Panc1 (cell line): ENCODE measurements around the gene CYP2W1. TPM values are rescaled to one million over a fixed set of nuclear protein-coding genes. Genes with fewer than 3 reads are reported as not detected.

Source experiments
- ATAC-seq: fragments of 200-7000 bp; cut with Tn5 transposase; 2 replicates; pipeline ENCODE4 v1.9.1; 2020; ENCODE audit warnings: mild to moderate bottlenecking, moderate library complexity
- BruUV-seq: library from RNA; stranded (reverse); fragments of 400-500 nt; replicated peaks from 2 replicates; lab custom pipeline; 2021; lab: Mats Ljungman, UMichigan
- CTCF ChIA-PET: fragments of 300-600 bp; sonication (Branson Sonifier 250); formaldehyde crosslinking; loops from one replicate; lab custom pipeline; 2022; ENCODE audit warnings: antibody characterized with exemption; lab: Charles Lee
- POLR2A ChIA-PET: fragments of 300-600 bp; sonication (Branson Sonifier 250); formaldehyde crosslinking; loops from one replicate; lab custom pipeline; 2022; ENCODE audit warnings: antibody characterized with exemption; lab: Charles Lee
- DNase-seq: peaks from one replicate; pipeline ENCODE4 v3.0.0-alpha.2; 2010; ENCODE audit warnings: low read depth, low spot score
- H3K27ac ChIP-seq: 2 replicates; pipeline ENCODE4 v1.5.1; 2011; ENCODE audit warnings: mild to moderate bottlenecking, low read length, inconsistent platforms
- H3K27me3 ChIP-seq: fragments of 200-500 bp; sonication (Bioruptor generic); 2 replicates; pipeline ENCODE4 v1.6.0; 2014; ENCODE audit warnings: low read length, inconsistent platforms; ENCODE audit not compliant: control insufficient read depth, insufficient read depth
- H3K36me3 ChIP-seq: fragments of 200-500 bp; sonication (Bioruptor generic); 2 replicates; pipeline ENCODE4 v1.5.1; 2014; ENCODE audit warnings: inconsistent platforms, mild to moderate bottlenecking, low read length, moderate library complexity; ENCODE audit not compliant: control insufficient read depth, insufficient read depth
- H3K4me1 ChIP-seq: 2 replicates; pipeline ENCODE4 v1.5.1; 2011; ENCODE audit warnings: inconsistent platforms, mild to moderate bottlenecking, low read length, moderate library complexity; ENCODE audit not compliant: control insufficient read depth, insufficient read depth
- H3K4me3 ChIP-seq, 2 experiments: 2 replicates each; pipeline ENCODE4 v1.5.1; 2011 to 2012; ENCODE audit warnings: low read depth in 2 of 2, low read length in 2 of 2, mild to moderate bottlenecking in 2 of 2, inconsistent platforms in 1 of 2, moderate library complexity in 1 of 2
- H3K9me3 ChIP-seq: fragments of 200-500 bp; sonication (Bioruptor generic); 2 replicates; pipeline ENCODE4 v1.5.1; 2014; ENCODE audit warnings: low read depth, mild to moderate bottlenecking, inconsistent platforms, low read length, moderate library complexity; ENCODE audit not compliant: control insufficient read depth, insufficient read depth
- POLR2AphosphoS5 ChIP-seq: IDR thresholded peaks from 2 replicates; pipeline ENCODE4 v1.6.1; 2012; ENCODE audit warnings: mild to moderate bottlenecking, low read depth, low read length, moderate library complexity
- REST ChIP-seq, 2 experiments: IDR thresholded peaks; 2 replicates each; pipeline ENCODE4 v1.6.1; 2011 to 2012; ENCODE audit warnings: low read depth in 2 of 2, control low read depth in 1 of 2, low read length in 1 of 2, mild to moderate bottlenecking in 1 of 2, moderate library complexity in 1 of 2; ENCODE audit not compliant: insufficient read depth in 1 of 2
- SIN3A ChIP-seq: IDR thresholded peaks from 2 replicates; pipeline ENCODE4 v1.6.1; 2012; ENCODE audit warnings: low read depth, mild to moderate bottlenecking, low read length, moderate library complexity, borderline replicate concordance; ENCODE audit not compliant: insufficient read depth
- TCF7L2 ChIP-seq: IDR thresholded peaks from 2 replicates; pipeline ENCODE4 v1.6.1; 2011; ENCODE audit warnings: mild to moderate bottlenecking, low read depth, low read length, inconsistent platforms
- in situ Hi-C: cut with HindIII; loops from 2 replicates; pipeline ENCODE4 v1.10.0; 2016; ENCODE audit warnings: low sequenced_read_pairs, low pct_unique_long_range_greater_than_20kb
- intact Hi-C: fragments of 100-400 bp; cut with micrococcal nuclease; formaldehyde crosslinking; loops from one replicate; pipeline ENCODE4 v1.10.0; 2022; ENCODE audit not compliant: unreplicated experiment
- total RNA-seq: library from RNA; stranded (reverse); gene quantifications from one replicate; pipeline ENCODE4 v1.2.1, GENCODE V29; 2021; ENCODE audit not compliant: unreplicated experiment
- TF ChIP-seq, protein P1 (sequence below): fragments of 450-650 bp; IDR thresholded peaks from 2 replicates; pipeline ENCODE4 v1.5.1; 2017; ENCODE audit warnings: mild to moderate bottlenecking

Gene CYP2W1
- total RNA-seq, 1 experiment from 2014 or later: 0.74 TPM

GRCh38 chr7:1019789-1020610, 37.0 kb downstream of the CYP2W1 start:
- Histone ChIP-seq H3K36me3 (no peaks in the 10 kb centered on the region), H3K27ac (no peak overlapping the region), H3K4me3 (no peak overlapping the region), H3K4me1 (peaks cover 5% of the 10 kb centered on the region; the same call in 1 of the 2 replicates), H3K27me3 (no peaks in the 10 kb centered on the region), H3K9me3 (no peaks in the 10 kb centered on the region)
- DNase-seq (no peak), ATAC-seq (peak; percentile 15; the same call in 1 of the 2 replicates)
- POLR2A ChIA-PET: no interaction called here
- intact Hi-C loops (no loop called here), in situ Hi-C loops (no loop called here)
- CTCF ChIA-PET: interaction anchor here (0.5 to 2.8 kb wide), 3 partner anchors 23 to 46 kb away, joined by 3 to 13 read pairs (median 6); no protein-coding TSS in a partner anchor
- no peak for TF ChIP-seq TCF7L2
- no peak for TF ChIP-seq POLR2AphosphoS5
- TF ChIP-seq REST (IDR thresholded peaks at IDR 0.05; ENCODE audit: insufficient read depth in 1 of 2, low read depth in 2 of 2, low read length in 1 of 2): no peak
- TF ChIP-seq, protein P1, sequence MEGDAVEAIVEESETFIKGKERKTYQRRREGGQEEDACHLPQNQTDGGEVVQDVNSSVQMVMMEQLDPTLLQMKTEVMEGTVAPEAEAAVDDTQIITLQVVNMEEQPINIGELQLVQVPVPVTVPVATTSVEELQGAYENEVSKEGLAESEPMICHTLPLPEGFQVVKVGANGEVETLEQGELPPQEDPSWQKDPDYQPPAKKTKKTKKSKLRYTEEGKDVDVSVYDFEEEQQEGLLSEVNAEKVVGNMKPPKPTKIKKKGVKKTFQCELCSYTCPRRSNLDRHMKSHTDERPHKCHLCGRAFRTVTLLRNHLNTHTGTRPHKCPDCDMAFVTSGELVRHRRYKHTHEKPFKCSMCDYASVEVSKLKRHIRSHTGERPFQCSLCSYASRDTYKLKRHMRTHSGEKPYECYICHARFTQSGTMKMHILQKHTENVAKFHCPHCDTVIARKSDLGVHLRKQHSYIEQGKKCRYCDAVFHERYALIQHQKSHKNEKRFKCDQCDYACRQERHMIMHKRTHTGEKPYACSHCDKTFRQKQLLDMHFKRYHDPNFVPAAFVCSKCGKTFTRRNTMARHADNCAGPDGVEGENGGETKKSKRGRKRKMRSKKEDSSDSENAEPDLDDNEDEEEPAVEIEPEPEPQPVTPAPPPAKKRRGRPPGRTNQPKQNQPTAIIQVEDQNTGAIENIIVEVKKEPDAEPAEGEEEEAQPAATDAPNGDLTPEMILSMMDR: no peak
- TF ChIP-seq SIN3A: no peak
- BruUV-seq: no TSS peak

DNA sequence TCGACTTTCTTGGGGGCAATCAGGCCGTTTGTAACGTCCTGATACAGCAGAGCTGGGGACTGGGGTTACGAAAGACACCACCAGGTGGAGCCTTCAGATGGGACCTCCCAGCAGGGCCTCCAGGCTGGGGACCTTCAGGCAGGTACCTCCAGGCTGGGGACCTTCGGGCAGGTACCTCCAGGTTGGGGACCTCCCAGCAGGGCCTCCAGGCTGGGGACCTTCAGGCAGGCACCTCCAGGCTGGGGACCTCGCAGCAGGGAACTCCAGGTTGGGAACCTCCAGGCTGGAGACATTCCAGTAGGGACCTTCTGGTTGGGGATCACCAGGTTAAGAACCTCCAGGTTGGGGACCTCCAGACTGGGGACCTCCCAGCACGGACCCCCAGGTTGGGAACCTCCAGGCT, 37.9 kb downstream of the CYP2W1 start:
- H3K36me3 ChIP-seq: no peaks in the 10 kb centered on the region
- ATAC-seq: peak; percentile 31; the same call in 1 of the 2 replicates
- no peak for TF ChIP-seq SIN3A
- TF ChIP-seq, protein P1: no peak; the same call in 1 of the 2 replicates
- no peak for TF ChIP-seq TCF7L2
- no peak for TF ChIP-seq POLR2AphosphoS5
- TF ChIP-seq REST (IDR thresholded peaks at IDR 0.05; ENCODE audit: insufficient read depth in 1 of 2, low read depth in 2 of 2, low read length in 1 of 2): no peak
- POLR2A ChIA-PET: no interaction called here
- intact Hi-C loops: no loop called here
- CTCF ChIA-PET: interaction anchor here (2.8 kb wide), 1 partner anchor 45 kb away, joined by 13 read pairs; no protein-coding TSS in a partner anchor
- in situ Hi-C loops: no loop called here
- no peak overlapping the region for H3K27ac ChIP-seq
- H3K4me1 ChIP-seq: peaks cover 7% of the 10 kb centered on the region
- BruUV-seq: no TSS peak
- no peak for DNase-seq
- H3K9me3 ChIP-seq: no peaks in the 10 kb centered on the region
- H3K4me3 ChIP-seq: no peak overlapping the region
- no peaks in the 10 kb centered on the region for H3K27me3 ChIP-seq
